ENCODE measurements around the gene POU2F3.

POU2F3 gene

DNA sequence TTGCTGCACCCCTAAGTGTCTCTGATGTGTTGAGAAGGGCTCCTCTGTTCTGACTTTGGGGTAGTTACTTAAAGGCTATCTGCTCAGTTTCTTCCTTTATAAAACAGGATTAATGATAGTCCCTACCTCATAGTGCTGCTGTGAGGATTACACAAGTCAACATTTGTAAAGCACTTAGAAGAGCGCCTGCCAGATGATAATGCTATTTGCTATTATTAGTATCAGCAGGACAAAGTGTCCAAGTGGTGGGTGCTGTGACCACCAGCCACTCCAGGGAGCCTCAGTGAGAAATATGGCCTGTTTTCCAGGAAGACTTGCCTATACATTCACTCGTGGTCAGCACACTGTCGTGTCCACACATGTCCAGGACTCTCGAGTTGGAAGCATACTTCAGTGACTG is 16.2 kb downstream of the POU2F3 start:
- no peak for TF ChIP-seq EZH2phosphoT487 (IDR thresholded peaks at IDR 0.05; ENCODE audit: low read depth)
- peak overlapping the region; percentile 65 for H3K4me3 ChIP-seq (ENCODE audit: low read length)
- H3K4me1 ChIP-seq (ENCODE audit: low read length) = peaks cover 23% of the 10 kb centered on the region
- H4K20me1 ChIP-seq (ENCODE audit: insufficient read depth, low read length) = no peaks in the 10 kb centered on the region; the same call in 1 of the 2 replicates
- peaks cover 80% of the 10 kb centered on the region for H3K27me3 ChIP-seq (ENCODE audit: low read depth, low read length)
- H3K4me2 ChIP-seq (ENCODE audit: low read length) = peak overlapping the region; percentile 73
- H3K36me3 ChIP-seq (replicated peaks; ENCODE audit: low read depth, low read length) = no peaks in the 10 kb centered on the region
- no peaks in the 10 kb centered on the region for H3K79me2 ChIP-seq (ENCODE audit: low read length)
- H2AFZ ChIP-seq (ENCODE audit: low read depth, low read length) = no peak overlapping the region
- no peaks in the 10 kb centered on the region for H3K9me3 ChIP-seq (ENCODE audit: insufficient read depth, low read length)
- H3K9ac ChIP-seq (ENCODE audit: low read length) = no peak overlapping the region
- no peak overlapping the region for H3K27ac ChIP-seq (ENCODE audit: low read length)

DNA sequence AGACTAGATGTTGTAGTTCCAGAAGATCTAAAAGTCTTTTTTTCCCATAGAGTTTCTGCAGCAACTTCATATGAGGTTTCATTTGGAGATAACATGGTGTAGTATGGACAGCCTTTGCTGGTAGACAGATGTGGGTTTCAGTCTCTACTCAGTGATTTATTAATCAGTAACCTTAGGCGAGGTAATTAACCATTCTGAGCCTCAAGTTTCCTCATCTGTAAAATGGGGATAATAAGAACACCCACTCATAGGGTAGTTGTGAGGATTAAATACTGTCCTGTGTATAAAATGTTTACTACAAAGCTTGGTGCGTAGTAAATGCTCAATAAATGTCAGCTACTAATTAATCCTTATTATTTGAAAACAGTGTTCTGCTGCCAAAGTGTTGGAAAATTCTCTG is 16.8 kb downstream of the POU2F3 start:
- H3K79me2 ChIP-seq (ENCODE audit: low read length) = no peaks in the 10 kb centered on the region
- H3K4me1 ChIP-seq (ENCODE audit: low read length) = peaks cover 23% of the 10 kb centered on the region
- H3K9ac ChIP-seq (ENCODE audit: low read length) = no peak overlapping the region
- no peak overlapping the region for H3K4me3 ChIP-seq (ENCODE audit: low read length)
- no peak overlapping the region for H3K27ac ChIP-seq (ENCODE audit: low read length)
- H3K36me3 ChIP-seq (replicated peaks; ENCODE audit: low read depth, low read length) = no peaks in the 10 kb centered on the region
- H4K20me1 ChIP-seq (ENCODE audit: insufficient read depth, low read length) = no peaks in the 10 kb centered on the region; the same call in 1 of the 2 replicates
- H3K9me3 ChIP-seq (ENCODE audit: insufficient read depth, low read length) = no peaks in the 10 kb centered on the region
- no peak overlapping the region for H2AFZ ChIP-seq (ENCODE audit: low read depth, low read length)
- TF ChIP-seq, protein P1, sequence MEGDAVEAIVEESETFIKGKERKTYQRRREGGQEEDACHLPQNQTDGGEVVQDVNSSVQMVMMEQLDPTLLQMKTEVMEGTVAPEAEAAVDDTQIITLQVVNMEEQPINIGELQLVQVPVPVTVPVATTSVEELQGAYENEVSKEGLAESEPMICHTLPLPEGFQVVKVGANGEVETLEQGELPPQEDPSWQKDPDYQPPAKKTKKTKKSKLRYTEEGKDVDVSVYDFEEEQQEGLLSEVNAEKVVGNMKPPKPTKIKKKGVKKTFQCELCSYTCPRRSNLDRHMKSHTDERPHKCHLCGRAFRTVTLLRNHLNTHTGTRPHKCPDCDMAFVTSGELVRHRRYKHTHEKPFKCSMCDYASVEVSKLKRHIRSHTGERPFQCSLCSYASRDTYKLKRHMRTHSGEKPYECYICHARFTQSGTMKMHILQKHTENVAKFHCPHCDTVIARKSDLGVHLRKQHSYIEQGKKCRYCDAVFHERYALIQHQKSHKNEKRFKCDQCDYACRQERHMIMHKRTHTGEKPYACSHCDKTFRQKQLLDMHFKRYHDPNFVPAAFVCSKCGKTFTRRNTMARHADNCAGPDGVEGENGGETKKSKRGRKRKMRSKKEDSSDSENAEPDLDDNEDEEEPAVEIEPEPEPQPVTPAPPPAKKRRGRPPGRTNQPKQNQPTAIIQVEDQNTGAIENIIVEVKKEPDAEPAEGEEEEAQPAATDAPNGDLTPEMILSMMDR (IDR thresholded peaks at IDR 0.05; ENCODE audit: low read depth, low read length) = no peak
- TF ChIP-seq EZH2phosphoT487 (IDR thresholded peaks at IDR 0.05; ENCODE audit: low read depth) = no peak
- no peak overlapping the region for H3K4me2 ChIP-seq (ENCODE audit: low read length)
- peaks cover 82% of the 10 kb centered on the region for H3K27me3 ChIP-seq (ENCODE audit: low read depth, low read length)

DNA sequence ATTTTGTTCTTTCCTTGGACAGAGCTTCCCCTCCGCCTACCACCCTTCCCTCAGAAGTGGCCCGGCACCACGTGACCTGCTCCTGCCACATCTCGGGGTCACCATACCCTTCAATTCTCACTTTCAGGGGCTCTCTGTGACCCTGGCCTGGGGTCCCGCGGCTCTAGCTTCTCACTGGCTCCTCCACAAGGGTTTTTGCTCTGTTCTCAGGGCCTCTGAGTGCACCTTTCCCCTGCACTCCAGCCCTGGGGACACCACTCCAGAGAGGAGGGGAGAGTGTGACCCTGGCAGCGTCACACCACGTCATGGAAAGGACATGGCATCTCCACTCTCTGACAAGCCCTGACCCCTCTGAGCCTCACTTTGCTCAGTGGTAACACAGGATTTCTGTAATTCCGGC is 17.4 kb downstream of the POU2F3 start:
- Histone ChIP-seq H3K9ac (ENCODE audit: low read length) (no peak overlapping the region), H4K20me1 (ENCODE audit: insufficient read depth, low read length) (no peaks in the 10 kb centered on the region; the same call in 1 of the 2 replicates), H3K79me2 (ENCODE audit: low read length) (no peaks in the 10 kb centered on the region), H3K27ac (ENCODE audit: low read length) (no peak overlapping the region), H3K4me1 (ENCODE audit: low read length) (peaks cover 23% of the 10 kb centered on the region), H3K4me2 (ENCODE audit: low read length) (no peak overlapping the region), H3K9me3 (ENCODE audit: insufficient read depth, low read length) (no peaks in the 10 kb centered on the region), H3K4me3 (ENCODE audit: low read length) (no peak overlapping the region), H3K36me3 (replicated peaks; ENCODE audit: low read depth, low read length) (no peaks in the 10 kb centered on the region), H2AFZ (ENCODE audit: low read depth, low read length) (no peak overlapping the region), H3K27me3 (ENCODE audit: low read depth, low read length) (peaks cover 83% of the 10 kb centered on the region)
- TF ChIP-seq, protein P1 (IDR thresholded peaks at IDR 0.05; ENCODE audit: low read depth, low read length) = no peak
- no peak for TF ChIP-seq EZH2phosphoT487 (IDR thresholded peaks at IDR 0.05; ENCODE audit: low read depth)

DNA sequence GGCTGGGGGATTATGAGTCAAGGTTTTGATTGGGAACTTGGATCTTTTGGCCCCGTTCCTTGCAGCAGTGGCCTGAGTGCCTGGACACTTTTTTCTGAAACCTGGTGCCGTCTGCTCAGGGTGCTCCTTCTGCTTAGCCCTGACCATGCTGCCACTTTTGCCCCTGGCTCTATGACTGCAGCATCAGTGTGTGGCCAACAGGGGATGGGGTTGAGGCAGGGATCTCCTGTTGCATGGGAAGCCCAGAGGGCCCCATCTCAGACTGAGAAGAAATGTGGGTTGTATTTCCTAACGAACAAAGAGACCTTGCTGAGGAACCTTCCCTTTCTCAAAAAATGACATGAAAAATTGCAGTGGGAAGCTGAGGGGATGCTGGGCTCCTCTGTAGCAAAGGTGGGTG is 18.7 kb downstream of the POU2F3 start:
- no peaks in the 10 kb centered on the region for H3K36me3 ChIP-seq (replicated peaks; ENCODE audit: low read depth, low read length)
- H3K9me3 ChIP-seq (ENCODE audit: insufficient read depth, low read length) = no peaks in the 10 kb centered on the region
- H4K20me1 ChIP-seq (ENCODE audit: insufficient read depth, low read length) = no peaks in the 10 kb centered on the region; the same call in 1 of the 2 replicates
- H3K79me2 ChIP-seq (ENCODE audit: low read length) = no peaks in the 10 kb centered on the region
- H3K27me3 ChIP-seq (ENCODE audit: low read depth, low read length) = peaks cover 80% of the 10 kb centered on the region
- no peak overlapping the region for H2AFZ ChIP-seq (ENCODE audit: low read depth, low read length)
- no peak overlapping the region for H3K4me2 ChIP-seq (ENCODE audit: low read length)
- H3K4me1 ChIP-seq (ENCODE audit: low read length) = peaks cover 23% of the 10 kb centered on the region
- TF ChIP-seq, protein P1 (IDR thresholded peaks at IDR 0.05; ENCODE audit: low read depth, low read length) = no peak
- no peak for TF ChIP-seq EZH2phosphoT487 (IDR thresholded peaks at IDR 0.05; ENCODE audit: low read depth)
- no peak overlapping the region for H3K27ac ChIP-seq (ENCODE audit: low read length)
- no peak overlapping the region for H3K4me3 ChIP-seq (ENCODE audit: low read length)
- H3K9ac ChIP-seq (ENCODE audit: low read length) = no peak overlapping the region
